GM12878 (cell line): Measurements from ENCODE around the gene CRTC2. TPM values are rescaled to one million over a fixed set of nuclear protein-coding genes. Genes with fewer than 3 reads are reported as not detected.

Source experiments
- ATAC-seq: fragments of 200-7000 bp; cut with Tn5 transposase; 3 replicates; pipeline ENCODE4 v1.9.1; 2020; ENCODE audit warnings: mild to moderate bottlenecking, moderate library complexity
- BruUV-seq: library from RNA; stranded (reverse); fragments of 400-500 nt; replicated peaks from 2 replicates; lab custom pipeline; 2021; lab: Mats Ljungman, UMichigan
- CTCF ChIA-PET: fragments of 300-600 bp; sonication (Branson Sonifier 250); formaldehyde crosslinking; extraction: SDS; loops from one replicate; lab custom pipeline; 2021; ENCODE audit warnings: inconsistent platforms; lab: Yijun Ruan, JAX
- POLR2A ChIA-PET: fragments of 350-600 bp; formaldehyde crosslinking; extraction: SDS; loops from one replicate; lab custom pipeline; 2021; ENCODE audit warnings: inconsistent platforms; lab: Charles Lee
- RAD21 ChIA-PET: fragments of 300-600 bp; sonication (Branson Sonifier 250); formaldehyde crosslinking; loops from one replicate; lab custom pipeline; 2023; ENCODE audit warnings: antibody characterized with exemption; ENCODE audit not compliant: unreplicated experiment; lab: Charles Lee
- SMC1A ChIA-PET: fragments of 300-600 bp; sonication (Branson Sonifier 250); formaldehyde crosslinking; loops from one replicate; lab custom pipeline; 2023; ENCODE audit not compliant: unreplicated experiment, uncharacterized antibody; lab: Charles Lee
- DNase-seq: peaks from one replicate; pipeline ENCODE4 v3.0.0-alpha.2; 2011; ENCODE audit warnings: low read depth, low spot score
- FAIRE-seq: peaks from 3 replicates; lab custom pipeline; 2011; peaks lifted over from hg19 to GRCh38; lab: Jason Lieb, UNC
- H2AFZ ChIP-seq: 2 replicates; pipeline ENCODE4 v1.6.0; 2011; ENCODE audit warnings: low read depth, low read length, control low read depth; ENCODE audit not compliant: control insufficient read depth
- H3K27ac ChIP-seq: 2 replicates; pipeline ENCODE4 v1.5.1; 2011; ENCODE audit warnings: control low read depth; ENCODE audit not compliant: control insufficient read depth, insufficient read depth
- H3K27me3 ChIP-seq, 2 experiments: replicated peaks in 1 of 2; 2 replicates each; pipeline versions ENCODE4 v1.6.0 to v1.6.1; 2011; ENCODE audit warnings: low read length in 1 of 2; ENCODE audit not compliant: control insufficient read depth in 2 of 2, insufficient read depth in 2 of 2
- H3K36me3 ChIP-seq, 2 experiments: 2 replicates each; pipeline ENCODE4 v1.5.1; 2011; ENCODE audit warnings: low read length in 1 of 2; ENCODE audit not compliant: control insufficient read depth in 2 of 2, insufficient read depth in 2 of 2
- H3K4me1 ChIP-seq: 2 replicates; pipeline ENCODE4 v1.6.1; 2011; ENCODE audit warnings: mild to moderate bottlenecking, low read length, moderate library complexity, mixed read lengths; ENCODE audit not compliant: control insufficient read depth, insufficient read depth
- H3K4me2 ChIP-seq: 2 replicates; pipeline ENCODE4 v1.6.0; 2011; ENCODE audit warnings: control low read depth; ENCODE audit not compliant: control insufficient read depth, insufficient read depth
- H3K4me3 ChIP-seq: fragments of 200-600 bp; sonication (generic); 2 replicates; pipeline ENCODE4 v1.5.1; 2016
- H3K79me2 ChIP-seq: 2 replicates; pipeline ENCODE4 v1.6.0; 2011; ENCODE audit warnings: low read length; ENCODE audit not compliant: control insufficient read depth, insufficient read depth
- H3K9ac ChIP-seq: 2 replicates; pipeline ENCODE4 v1.8.0; 2011; ENCODE audit warnings: low read length, control low read depth, mixed read lengths; ENCODE audit not compliant: control insufficient read depth, insufficient read depth
- H3K9me3 ChIP-seq: replicated peaks from 3 replicates; pipeline ENCODE4 v1.5.1; 2011; ENCODE audit warnings: mild to moderate bottlenecking, low read length; ENCODE audit not compliant: control insufficient read depth, insufficient read depth
- H4K20me1 ChIP-seq: 2 replicates; pipeline ENCODE4 v1.6.0; 2011; ENCODE audit not compliant: control insufficient read depth, insufficient read depth
- BMI1 ChIP-seq: fragments of 450-650 bp; IDR thresholded peaks from 2 replicates; pipeline ENCODE4 v1.6.1; 2016; ENCODE audit warnings: mild to moderate bottlenecking, moderate library complexity, borderline replicate concordance
- CREB1 ChIP-seq: IDR thresholded peaks from 2 replicates; pipeline ENCODE4 v1.6.1; 2012; ENCODE audit warnings: low read depth, mild to moderate bottlenecking, inconsistent platforms
- FOS ChIP-seq: IDR thresholded peaks from 3 replicates; pipeline ENCODE4 v1.6.1; 2011; ENCODE audit warnings: borderline replicate concordance; ENCODE audit not compliant: insufficient read length; ENCODE audit errors: extremely low read depth
- HDAC6 ChIP-seq: fragments of 200-600 bp; sonication (generic); IDR thresholded peaks from one replicate; pipeline ENCODE4 v1.8.0; 2017; ENCODE audit warnings: antibody characterized with exemption; ENCODE audit not compliant: unreplicated experiment
- IKZF2 ChIP-seq, 2 experiments: fragments of 450-650 bp; IDR thresholded peaks; 2 replicates each; pipeline ENCODE4 v1.6.1; 2017; ENCODE audit warnings: mild to moderate bottlenecking in 2 of 2, moderate library complexity in 2 of 2
- KLF5 ChIP-seq: fragments of 450-650 bp; IDR thresholded peaks from 2 replicates; pipeline ENCODE4 v1.6.1; 2014; ENCODE audit warnings: mild to moderate bottlenecking; ENCODE audit not compliant: partially characterized antibody
- MEF2A ChIP-seq: IDR thresholded peaks from 2 replicates; pipeline ENCODE4 v1.6.1; 2011; ENCODE audit warnings: low read depth, mild to moderate bottlenecking, low read length, moderate library complexity; ENCODE audit not compliant: insufficient read depth
- MTA2 ChIP-seq: fragments of 450-650 bp; IDR thresholded peaks from 2 replicates; pipeline ENCODE4 v1.6.1; 2016; ENCODE audit warnings: low read depth, mild to moderate bottlenecking, moderate library complexity
- MYB ChIP-seq: fragments of 150-350 bp; IDR thresholded peaks from 2 replicates; pipeline ENCODE4 v1.6.1; 2014; ENCODE audit warnings: mild to moderate bottlenecking, low read depth, low read length, borderline replicate concordance
- NKRF ChIP-seq: fragments of 450-650 bp; conservative IDR thresholded peaks from 2 replicates; pipeline ENCODE4 v1.6.1; 2017; ENCODE audit warnings: mild to moderate bottlenecking, moderate library complexity
- PAX5 ChIP-seq: IDR thresholded peaks from 2 replicates; pipeline ENCODE4 v1.6.1; 2011; ENCODE audit warnings: low read depth, low read length, borderline replicate concordance
- POU2F2 ChIP-seq: IDR thresholded peaks from 3 replicates; pipeline ENCODE4 v1.6.1; 2011; ENCODE audit warnings: low read depth, mild to moderate bottlenecking, low read length, borderline replicate concordance
- RELB ChIP-seq: fragments of 450-650 bp; IDR thresholded peaks from 2 replicates; pipeline ENCODE4 v1.6.1; 2017; ENCODE audit warnings: low read depth, mild to moderate bottlenecking, moderate library complexity
- SMAD1 ChIP-seq: fragments of 450-650 bp; IDR thresholded peaks from 2 replicates; pipeline ENCODE4 v1.6.1; 2018; ENCODE audit warnings: mild to moderate bottlenecking, low read depth; ENCODE audit not compliant: partially characterized antibody
- STAT3 ChIP-seq: IDR thresholded peaks from 2 replicates; pipeline ENCODE4 v1.6.1; 2011; ENCODE audit warnings: low read depth, low read length, improper control_type of control experiment
- TCF12 ChIP-seq: IDR thresholded peaks from 2 replicates; pipeline ENCODE4 v1.6.1; 2011; ENCODE audit warnings: low read depth, mild to moderate bottlenecking, low read length
- ZSCAN29 ChIP-seq: fragments of 450-650 bp; IDR thresholded peaks from 2 replicates; pipeline ENCODE4 v1.6.1; 2017; ENCODE audit warnings: mild to moderate bottlenecking, moderate library complexity
- WGBS: methylation state at CpG from one replicate; pipeline ENCODE4 v1.1.6; 2016; ENCODE audit warnings: low lambda C conversion rate; ENCODE audit not compliant: insufficient replicate concordance, insufficient coverage; ENCODE audit errors: missing lambda C conversion rate; 5-methylcytosine and 5-hydroxymethylcytosine counted together
- in situ Hi-C: fragments of 300-500 bp; cut with MboI; formaldehyde crosslinking; loops from 9 replicates; pipeline ENCODE4 v1.14.3; 2018; ENCODE audit warnings: mixed read lengths
- intact Hi-C: fragments of 100-400 bp; cut with micrococcal nuclease; formaldehyde crosslinking; loops from one replicate; pipeline ENCODE4 v1.14.2; 2022; ENCODE audit not compliant: unreplicated experiment
- polyA plus RNA-seq, 11 experiments: library from polyadenylated mRNA; depleted of rRNA in 4 of 11; unstranded in 6 of 11; stranded (reverse) in 5 of 11; fragments of >200 nt; fragmentation: Nextera tagmentation in 4 of 11; fragmentation: Illumina TruSeq in 1 of 11; extraction: Ambion mirVana in 4 of 11; extraction: Trizol in 1 of 11; gene quantifications; 1 replicate in 1 of 11; 2 replicates in 10 of 11; pipeline versions ENCODE4 v1.2.1 to v1.2.3, GENCODE V29; 2011 to 2016; ENCODE audit warnings: inconsistent platforms in 2 of 11, missing spikeins in 2 of 11, low read depth in 1 of 11
- total RNA-seq, 4 experiments: library from RNA; depleted of rRNA in 3 of 4; stranded (reverse); fragments of >200 nt in 3 of 4; fragmentation: Illumina TruSeq in 1 of 4; extraction: Trizol in 1 of 4; gene quantifications; 2 replicates each; pipeline versions ENCODE4 v1.2.1 to v1.2.3, GENCODE V29; 2013 to 2021
- TF ChIP-seq, protein P1 (sequence below): fragments of 450-650 bp; IDR thresholded peaks from 2 replicates; pipeline ENCODE4 v1.6.1; 2016; ENCODE audit warnings: mild to moderate bottlenecking
- TF ChIP-seq, protein P2 (sequence below): IDR thresholded peaks from 2 replicates; pipeline ENCODE4 v1.6.1; 2011; ENCODE audit warnings: low read depth, low read length, improper control_type of control experiment, borderline replicate concordance

CRTC2 gene
- total and polyA plus RNA-seq, 10 of the 15 experiments (the other 5 are each of a cell fraction or from before 2014, with no cell fraction given): 5.1 to 57.9 (median 32.7) TPM

DNA sequence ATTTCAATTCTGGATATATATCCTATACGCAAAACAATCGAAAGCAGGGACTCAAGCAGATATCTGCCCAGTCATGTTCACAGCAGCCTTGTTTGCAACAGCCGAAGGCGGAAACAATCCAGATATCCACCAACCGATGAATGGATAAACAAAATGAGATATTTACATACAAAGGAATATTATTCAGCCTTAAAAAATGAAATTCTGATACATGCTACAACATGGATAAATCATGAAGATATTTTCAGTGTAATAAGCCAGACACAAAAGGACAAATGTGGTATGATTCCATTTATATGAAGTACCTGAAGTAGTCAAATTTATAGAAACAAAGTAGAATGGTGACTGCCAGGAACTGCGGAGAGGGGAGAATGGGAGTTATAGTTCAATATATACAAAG is 51.3 kb downstream of the CRTC2 start (continued):
- TF ChIP-seq, protein P1, sequence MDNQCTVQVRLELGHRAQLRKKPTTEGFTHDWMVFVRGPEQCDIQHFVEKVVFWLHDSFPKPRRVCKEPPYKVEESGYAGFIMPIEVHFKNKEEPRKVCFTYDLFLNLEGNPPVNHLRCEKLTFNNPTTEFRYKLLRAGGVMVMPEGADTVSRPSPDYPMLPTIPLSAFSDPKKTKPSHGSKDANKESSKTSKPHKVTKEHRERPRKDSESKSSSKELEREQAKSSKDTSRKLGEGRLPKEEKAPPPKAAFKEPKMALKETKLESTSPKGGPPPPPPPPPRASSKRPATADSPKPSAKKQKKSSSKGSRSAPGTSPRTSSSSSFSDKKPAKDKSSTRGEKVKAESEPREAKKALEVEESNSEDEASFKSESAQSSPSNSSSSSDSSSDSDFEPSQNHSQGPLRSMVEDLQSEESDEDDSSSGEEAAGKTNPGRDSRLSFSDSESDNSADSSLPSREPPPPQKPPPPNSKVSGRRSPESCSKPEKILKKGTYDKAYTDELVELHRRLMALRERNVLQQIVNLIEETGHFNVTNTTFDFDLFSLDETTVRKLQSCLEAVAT: no peak
- no peak for TF ChIP-seq SMAD1
- TF ChIP-seq PAX5: no peak
- no peak for TF ChIP-seq HDAC6
- no peak for TF ChIP-seq KLF5

- peaks cover 5% of the 10 kb centered on the region; the same call in 1 of the 2 replicates for H3K4me1 ChIP-seq
- no peak overlapping the region for H2AFZ ChIP-seq
- ATAC-seq (no peak), FAIRE-seq (no peak), DNase-seq (no peak)
- intact Hi-C loops: no loop called here
- no peak overlapping the region for H3K27ac ChIP-seq
- BruUV-seq: no TSS peak
- ChIA-PET SMC1A (no interaction called here), RAD21 (no interaction called here), POLR2A (interaction anchor here (0.6 kb wide), 1 partner anchor 59 kb away, joined by 3 read pairs; no protein-coding TSS in a partner anchor), CTCF (no interaction called here)
- WGBS: 90% methylated on average over 1 of the region's 1 CpG
- no peaks in the 10 kb centered on the region; the same call in 1 of the 3 replicates for H3K9me3 ChIP-seq
- H3K9ac ChIP-seq: no peak overlapping the region
- peaks cover 80% of the 10 kb centered on the region for H3K79me2 ChIP-seq
- no peak overlapping the region for H3K4me3 ChIP-seq
- in situ Hi-C loops: no loop called here
- no peak overlapping the region for H3K4me2 ChIP-seq
- no peaks in the 10 kb centered on the region for H3K27me3 ChIP-seq
- peaks cover 2 to 11% of the 10 kb centered on the region in 2 experiments for H3K36me3 ChIP-seq
- H4K20me1 ChIP-seq: no peaks in the 10 kb centered on the region
- TF ChIP-seq MYB (no peak), STAT3 (no peak), FOS (no peak), IKZF2 (IDR thresholded peaks at IDR 0.05) (no peak), RELB (no peak), BMI1 (no peak), CREB1 (no peak), POU2F2 (no peak), ZSCAN29 (no peak), TCF12 (no peak), MTA2 (no peak), NKRF (no peak), MEF2A (no peak)
- TF ChIP-seq, protein P2, sequence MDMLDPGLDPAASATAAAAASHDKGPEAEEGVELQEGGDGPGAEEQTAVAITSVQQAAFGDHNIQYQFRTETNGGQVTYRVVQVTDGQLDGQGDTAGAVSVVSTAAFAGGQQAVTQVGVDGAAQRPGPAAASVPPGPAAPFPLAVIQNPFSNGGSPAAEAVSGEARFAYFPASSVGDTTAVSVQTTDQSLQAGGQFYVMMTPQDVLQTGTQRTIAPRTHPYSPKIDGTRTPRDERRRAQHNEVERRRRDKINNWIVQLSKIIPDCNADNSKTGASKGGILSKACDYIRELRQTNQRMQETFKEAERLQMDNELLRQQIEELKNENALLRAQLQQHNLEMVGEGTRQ: no peak
Observed at GRCh38 chr1:153906396-153906795, 52.0 kb downstream of the CRTC2 start.
